CD4-positive, alpha-beta T cell (primary cell): ENCODE data around the gene GLI2. TPM values are rescaled to one million over a fixed set of nuclear protein-coding genes. Genes with fewer than 3 reads are reported as not detected.

ENCODE experiments used
- ATAC-seq: fragments of 200-7000 bp; cut with Tn5 transposase; one replicate; pipeline ENCODE4 v1.10.0; 2022; ENCODE audit warnings: mild to moderate bottlenecking; ENCODE audit not compliant: poor library complexity
- CTCF ChIA-PET: fragments of 350-600 bp; sonication (Branson Sonifier 250); formaldehyde crosslinking; loops from one replicate; lab custom pipeline; 2021; ENCODE audit warnings: antibody characterized with exemption, inconsistent platforms; lab: Charles Lee
- POLR2A ChIA-PET: fragments of 350-600 bp; sonication (Branson Sonifier 250); formaldehyde crosslinking; loops from one replicate; lab custom pipeline; 2021; ENCODE audit warnings: antibody characterized with exemption, inconsistent platforms; lab: Charles Lee
- DNase-seq, 14 experiments: peaks; one replicate each; pipeline ENCODE4 v3.0.0-alpha.2; 2013 to 2020; ENCODE audit warnings: mixed read lengths in 2 of 14
- H3K27ac ChIP-seq, 2 donors: one replicate each; pipeline versions ENCODE4 v1.5.1 to v1.7.0; 2013; ENCODE audit warnings: low read length in 2 of 2, low read depth in 1 of 2, mild to moderate bottlenecking in 1 of 2
- H3K27me3 ChIP-seq, 2 experiments: 1 replicate in 1 of 2; 2 replicates in 1 of 2; pipeline versions ENCODE4 v1.6.1 to v1.7.0; 2013; ENCODE audit warnings: low read length in 2 of 2, control low read depth in 1 of 2, mild to moderate bottlenecking in 1 of 2, moderate library complexity in 1 of 2; ENCODE audit not compliant: insufficient read depth in 2 of 2, control insufficient read depth in 1 of 2
- H3K36me3 ChIP-seq: one replicate; pipeline ENCODE4 v1.6.1; 2013; ENCODE audit warnings: low read length, control low read depth; ENCODE audit not compliant: insufficient read depth
- H3K4me1 ChIP-seq: one replicate; pipeline ENCODE4 v1.6.1; 2013; ENCODE audit warnings: low read length, control low read depth; ENCODE audit not compliant: insufficient read depth
- H3K4me3 ChIP-seq: one replicate; pipeline ENCODE4 v1.5.1; 2013; ENCODE audit warnings: mild to moderate bottlenecking, low read length, moderate library complexity
- H3K9me3 ChIP-seq, 2 experiments: 1 replicate in 1 of 2; 2 replicates in 1 of 2; pipeline versions ENCODE4 v1.6.1 to v1.7.0; 2013; ENCODE audit warnings: low read length in 2 of 2, mild to moderate bottlenecking in 2 of 2, control low read depth in 1 of 2, moderate library complexity in 1 of 2; ENCODE audit not compliant: control insufficient read depth in 1 of 2, insufficient read depth in 1 of 2
- H3K27ac Mint-ChIP-seq: one replicate; pipeline ENCODE4 v1.8.0; 2020; ENCODE audit warnings: mixed read lengths
- H3K27me3 Mint-ChIP-seq: one replicate; pipeline ENCODE4 v1.8.0; 2021; ENCODE audit warnings: mixed read lengths
- H3K36me3 Mint-ChIP-seq: one replicate; pipeline ENCODE4 v1.8.0; 2021; ENCODE audit warnings: low read depth, mixed read lengths
- H3K4me1 Mint-ChIP-seq: one replicate; pipeline ENCODE4 v1.8.0; 2021; ENCODE audit warnings: low read depth, mixed read lengths
- H3K4me3 Mint-ChIP-seq: one replicate; pipeline ENCODE4 v1.8.0; 2020; ENCODE audit warnings: mild to moderate bottlenecking, mixed read lengths
- H3K9me3 Mint-ChIP-seq: one replicate; pipeline ENCODE4 v1.8.0; 2020; ENCODE audit warnings: mixed read lengths
- CTCF ChIP-seq: fragments of 200-600 bp; IDR thresholded peaks from one replicate; pipeline ENCODE4 v1.8.0; 2022; ENCODE audit warnings: antibody characterized with exemption, mild to moderate bottlenecking
- intact Hi-C, 2 experiments: fragments of 100-400 bp; cut with DNase I in 1 of 2; cut with micrococcal nuclease in 1 of 2; formaldehyde crosslinking; loops; one replicate each; pipeline versions ENCODE4 v1.15.1 to v1.9.0; 2023 to 2025; cut with DNase I, micrococcal nuclease
- total RNA-seq, 174 experiments: library from RNA in 2 of 174; stranded (reverse) in 2 of 174; gene quantifications; one replicate each; pipeline ENCODE4 v1.2.3 and lab custom pipeline; 2021 to 2026

Gene GLI2
- total RNA-seq, 2 experiments from 2014 or later, result not detected

- no peak for ATAC-seq
- Histone ChIP-seq H3K36me3 (no peaks in the 10 kb centered on the region), H3K27ac (no peak overlapping the region), H3K27me3 (no peaks in the 10 kb centered on the region), H3K9me3 (no peaks in the 10 kb centered on the region), H3K4me3 (no peak overlapping the region), H3K4me1 (no peaks in the 10 kb centered on the region)
- intact Hi-C loops, result no loop called here
- Mint-ChIP-seq H3K4me1 (no peaks in the 10 kb centered on the region), H3K27me3 (peaks cover 47% of the 10 kb centered on the region), H3K36me3 (no peaks in the 10 kb centered on the region), H3K9me3 (no peaks in the 10 kb centered on the region), H3K4me3 (no peak overlapping the region), H3K27ac (no peak overlapping the region)
- TF ChIP-seq CTCF, result no peak
- CTCF ChIA-PET, result no interaction called here
- no peak for DNase-seq
- POLR2A ChIA-PET, result no interaction called here
Observed at GRCh38 chr2:120707816-120708215, 27.9 kb upstream of the GLI2 start.

DNA sequence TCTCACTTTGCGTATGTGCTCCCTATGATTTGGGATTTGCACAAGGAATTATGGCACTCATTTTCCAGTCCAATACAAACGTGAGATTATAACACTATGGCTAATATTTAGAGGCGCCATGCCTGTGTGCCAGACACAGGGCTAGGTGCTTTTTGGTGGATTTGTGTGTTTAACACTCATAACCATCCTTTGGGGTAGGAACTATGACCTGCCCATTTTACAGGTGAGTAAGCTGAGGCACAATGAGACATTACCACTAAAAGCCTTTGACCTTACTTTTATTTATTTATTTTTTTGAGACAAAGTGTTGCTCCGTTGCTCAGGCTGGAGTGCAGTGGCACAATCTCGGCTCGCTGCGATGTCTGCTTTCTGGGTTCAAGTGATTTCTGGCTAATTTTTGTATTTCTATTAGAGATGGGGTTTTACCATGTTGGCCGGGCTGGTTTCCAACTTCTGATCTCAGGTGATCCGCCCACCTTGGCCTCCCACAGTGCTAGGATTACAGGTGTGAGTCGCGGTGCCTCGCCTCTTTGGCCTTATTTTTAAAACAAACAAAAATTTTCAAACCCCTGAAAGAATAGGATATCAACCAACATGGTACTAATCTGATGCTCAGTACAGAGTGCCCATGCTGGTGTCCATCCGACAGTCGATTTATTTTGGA is 26.6 kb upstream of the GLI2 start:
- intact Hi-C loops, result no loop called here
- Histone ChIP-seq H3K4me1 (no peaks in the 10 kb centered on the region), H3K4me3 (no peak overlapping the region), H3K36me3 (no peaks in the 10 kb centered on the region), H3K9me3 (no peaks in the 10 kb centered on the region), H3K27ac (no peak overlapping the region), H3K27me3 (no peaks in the 10 kb centered on the region)
- peaks cover 42% of the 10 kb centered on the region for H3K27me3 Mint-ChIP-seq
- no peak for TF ChIP-seq CTCF
- no peaks in the 10 kb centered on the region for H3K36me3 Mint-ChIP-seq
- ChIA-PET POLR2A (no interaction called here), CTCF (interaction anchor here (0.7 kb wide), 1 partner anchor 15 kb away, joined by 4 read pairs; no protein-coding TSS in a partner anchor)
- DNase-seq, result no peak
- H3K4me1 Mint-ChIP-seq, result no peaks in the 10 kb centered on the region
- ATAC-seq, result no peak
- no peak overlapping the region for H3K27ac Mint-ChIP-seq
- no peaks in the 10 kb centered on the region for H3K9me3 Mint-ChIP-seq
- H3K4me3 Mint-ChIP-seq, result no peak overlapping the region

GRCh38 chr2:120709608-120710041 is 26.0 kb upstream of the GLI2 start:
- peaks cover 42% of the 10 kb centered on the region for H3K27me3 Mint-ChIP-seq
- H3K4me3 Mint-ChIP-seq, result no peak overlapping the region
- no peak overlapping the region for H3K27ac Mint-ChIP-seq
- no peak for DNase-seq
- ChIA-PET CTCF (no interaction called here), POLR2A (no interaction called here)
- ATAC-seq, result no peak
- H3K4me1 Mint-ChIP-seq, result no peaks in the 10 kb centered on the region
- intact Hi-C loops, result no loop called here
- H3K36me3 Mint-ChIP-seq, result no peaks in the 10 kb centered on the region
- Histone ChIP-seq H3K4me1 (no peaks in the 10 kb centered on the region), H3K27me3 (no peaks in the 10 kb centered on the region), H3K27ac (no peak overlapping the region), H3K36me3 (no peaks in the 10 kb centered on the region), H3K9me3 (no peaks in the 10 kb centered on the region), H3K4me3 (no peak overlapping the region)
- no peaks in the 10 kb centered on the region for H3K9me3 Mint-ChIP-seq
- no peak for TF ChIP-seq CTCF
